HT1080 (cell line): ENCODE measurements around the gene PCDH9. TPM values are rescaled to one million over a fixed set of nuclear protein-coding genes. Genes with fewer than 3 reads are reported as not detected.

Experiments used
- DNase-seq: peaks from one replicate; pipeline ENCODE4 v3.0.0-alpha.2; 2015; ENCODE audit warnings: low read depth
- total RNA-seq: library from RNA; depleted of rRNA; stranded (reverse); fragments of >200 nt; shearing (Covaris generic); gene quantifications from 2 replicates; pipeline ENCODE4 v1.2.3, GENCODE V29; 2014

Gene PCDH9
- total RNA-seq, 1 experiment from 2014 or later = 0.92 TPM

DNA sequence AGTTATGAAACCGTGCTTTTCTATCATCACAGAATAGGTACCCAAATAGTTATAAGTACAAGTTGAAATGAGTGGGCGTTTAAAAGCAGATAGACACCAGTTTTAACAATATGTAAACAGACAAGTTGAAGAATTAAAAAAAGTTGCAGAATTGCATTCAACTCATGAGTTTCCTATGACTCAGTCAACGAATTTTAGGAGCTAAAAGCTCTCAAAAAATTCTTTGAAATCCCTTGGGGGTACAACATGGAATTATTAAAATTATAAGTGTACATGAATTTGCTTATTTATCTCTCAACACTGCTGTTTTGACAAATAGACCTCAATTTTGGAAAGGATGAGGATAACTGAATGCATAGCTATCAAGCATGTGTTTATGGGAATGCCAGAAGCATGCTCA, 693.4 kb downstream of the PCDH9 start:
- no peak for DNase-seq

DNA sequence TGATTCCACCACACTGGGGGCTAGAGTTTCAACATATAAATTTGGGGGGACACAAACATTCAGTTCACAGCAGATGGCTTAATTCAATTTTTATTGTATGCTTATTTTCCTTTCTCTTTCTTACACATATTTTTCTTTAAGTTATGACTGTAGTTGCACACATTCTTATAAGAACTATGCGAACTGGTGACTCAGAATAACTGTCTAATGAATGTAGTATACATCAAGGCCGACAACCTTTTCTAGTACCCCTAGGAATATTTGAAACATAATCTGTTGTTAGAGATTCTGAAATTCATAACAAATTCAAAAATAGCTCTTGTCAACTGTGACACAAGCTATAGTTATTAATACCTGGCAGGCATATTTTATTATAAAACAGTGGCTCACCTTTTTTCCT, 695.6 kb downstream of the PCDH9 start:
- DNase-seq = no peak

DNA sequence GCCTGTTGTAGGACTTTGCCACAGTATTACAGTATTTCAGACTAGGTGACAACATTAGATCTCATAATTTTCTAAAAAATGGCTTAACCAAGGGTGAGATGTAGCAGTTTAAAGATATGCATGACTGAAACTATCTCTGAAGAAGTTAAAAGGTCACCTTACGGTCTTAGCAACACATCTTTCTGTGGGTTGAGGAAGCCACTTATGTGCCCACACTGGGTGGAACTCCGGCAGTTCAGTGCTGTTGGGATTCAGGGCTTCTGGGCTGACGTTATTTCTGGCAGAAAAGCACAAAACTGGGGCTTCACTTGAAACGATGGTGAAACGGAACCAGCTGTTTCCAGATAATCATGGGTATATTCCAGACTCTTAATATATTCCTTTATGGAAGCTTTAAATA, 697.3 kb downstream of the PCDH9 start:
- no peak for DNase-seq

DNA sequence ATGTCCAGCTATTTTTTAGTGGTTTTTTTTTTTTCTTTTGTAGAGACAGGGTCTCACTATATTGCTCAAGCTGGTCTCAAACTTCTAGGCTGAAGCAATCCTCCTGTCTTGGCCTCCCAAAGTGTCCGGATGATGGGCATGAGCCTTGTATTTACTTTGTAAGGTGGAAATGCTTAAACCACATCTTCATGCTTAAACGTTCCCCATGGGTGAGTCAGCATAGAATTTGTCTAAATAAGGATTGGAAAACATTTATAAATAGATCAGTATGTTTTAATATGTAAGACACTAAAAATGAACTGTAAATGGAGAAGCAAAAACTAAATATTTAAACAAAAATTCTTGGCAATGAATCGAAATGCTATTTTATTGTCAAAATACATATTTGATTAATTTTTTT, 698.0 kb downstream of the PCDH9 start:
- DNase-seq = peak; percentile 53

DNA sequence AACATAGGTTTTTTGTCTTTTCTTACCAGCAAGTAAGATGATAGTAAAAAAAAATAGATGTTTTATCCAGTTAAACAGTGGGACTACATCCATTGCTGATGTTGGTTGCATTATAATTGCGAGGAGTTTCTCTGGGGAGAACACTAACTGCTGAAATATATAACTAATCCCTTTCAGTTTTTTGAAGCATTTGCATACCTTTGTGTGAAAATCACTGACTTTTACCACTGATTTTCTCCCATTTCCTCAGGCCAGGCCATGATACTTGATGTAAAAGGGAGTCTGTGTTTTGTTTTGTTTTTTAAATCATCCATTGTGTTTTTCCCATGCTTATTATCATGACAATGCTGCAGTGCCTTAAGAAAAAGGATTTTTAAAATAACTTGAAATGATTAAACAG, 699.5 kb downstream of the PCDH9 start:
- DNase-seq = no peak

DNA sequence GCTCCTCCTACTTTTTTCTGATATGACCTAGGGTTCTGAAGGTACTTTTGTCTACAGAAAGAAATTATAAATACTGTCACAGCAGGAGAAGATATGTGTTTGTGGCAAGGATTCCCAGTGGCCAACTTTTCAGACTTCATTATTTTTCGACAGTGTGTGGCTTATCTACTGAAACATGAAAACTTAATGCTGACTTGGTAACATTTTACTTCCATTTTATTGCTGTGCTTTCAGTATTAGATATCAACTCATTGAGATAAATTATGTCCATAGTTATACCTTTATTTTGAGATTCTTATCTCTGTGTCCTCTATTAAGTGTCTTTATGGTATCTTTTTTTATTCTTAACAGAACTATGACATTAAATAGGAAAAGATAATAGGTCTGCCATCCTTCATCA, 700.0 kb downstream of the PCDH9 start:
- DNase-seq = no peak

DNA sequence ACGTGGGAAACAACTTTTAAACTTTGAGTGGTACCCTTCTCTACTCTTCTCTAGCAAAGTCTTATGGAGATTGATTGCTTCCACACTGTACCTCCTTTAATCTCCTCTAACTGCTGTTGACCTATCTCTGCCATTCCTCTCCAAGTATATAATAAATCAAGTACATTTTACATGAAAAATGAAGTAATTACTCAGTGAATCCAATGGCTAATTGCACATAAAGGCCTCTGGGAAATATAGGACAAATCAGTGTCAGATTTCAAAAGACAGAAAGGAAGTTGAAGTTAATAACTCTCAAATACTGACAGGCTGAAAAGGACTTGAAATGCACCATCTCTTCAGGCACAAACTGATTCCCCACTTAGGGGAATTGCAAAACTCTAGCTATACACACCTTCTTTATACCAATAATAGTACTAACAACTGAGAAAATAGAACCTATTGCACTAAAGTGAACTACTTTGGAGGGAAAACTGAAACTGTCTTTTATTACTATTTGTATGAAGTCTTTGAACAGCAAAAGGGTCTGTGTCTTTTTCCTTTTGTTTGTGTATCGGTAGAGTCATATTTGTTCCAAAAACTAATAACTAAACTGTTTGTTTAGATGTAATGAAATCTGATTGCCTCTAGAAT, 701.1 kb downstream of the PCDH9 start:
- no peak for DNase-seq

DNA sequence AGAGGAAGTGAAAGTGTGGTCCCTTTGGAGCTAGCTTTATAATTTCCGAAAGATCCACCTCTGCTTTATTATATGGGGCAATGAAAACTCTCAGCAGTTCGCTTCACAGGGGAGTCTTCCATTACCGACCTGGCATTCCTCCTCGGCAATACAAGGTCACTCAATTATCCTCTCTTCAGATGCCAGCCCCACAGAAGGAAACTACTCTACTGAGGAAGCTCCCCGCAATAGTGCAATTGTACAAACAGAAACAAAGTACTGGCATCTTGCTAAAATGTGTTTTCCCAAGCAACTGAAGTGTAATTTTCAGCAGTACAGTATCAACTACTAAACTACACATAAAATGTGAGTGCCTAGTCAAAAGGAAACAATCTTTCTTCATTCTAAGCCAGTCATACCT, 702.0 kb downstream of the PCDH9 start:
- DNase-seq = no peak

DNA sequence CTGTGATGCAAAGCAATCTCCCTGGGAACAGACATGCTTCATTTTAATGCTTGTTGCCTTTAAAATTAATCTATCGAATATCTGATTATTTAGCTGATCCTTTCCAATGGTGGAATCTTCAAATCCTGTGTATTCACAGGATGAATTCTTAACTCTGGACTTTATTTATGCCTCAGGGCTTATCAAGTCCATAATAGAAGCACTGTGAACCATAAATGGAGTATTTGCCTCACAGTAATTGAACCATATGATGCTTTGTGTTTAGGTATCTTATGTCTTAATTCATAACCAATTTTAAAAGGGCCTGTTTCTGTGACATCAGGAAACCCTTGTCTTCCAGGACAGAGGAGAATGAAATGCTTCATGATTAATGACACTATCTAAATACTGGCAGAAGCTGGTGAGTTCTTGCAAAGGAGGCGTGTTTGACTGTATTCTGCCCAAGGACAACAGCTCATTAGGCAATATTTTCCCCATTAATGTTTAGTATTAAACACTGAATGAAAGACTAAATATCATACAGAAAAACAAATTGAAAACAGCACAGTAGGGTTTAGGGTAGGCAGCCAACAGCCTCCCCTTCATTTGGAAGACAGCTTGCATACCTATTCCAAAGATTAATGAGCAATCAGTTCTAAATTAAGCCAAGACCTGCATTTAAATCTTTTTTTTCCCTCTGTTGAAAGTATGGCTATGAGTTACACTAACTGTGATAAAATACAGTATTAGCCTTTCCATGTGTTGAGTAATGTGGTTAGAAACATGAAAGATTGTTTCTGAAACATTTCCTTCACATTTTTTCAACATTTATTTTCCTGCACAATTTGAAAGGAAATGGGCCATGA, 709.4 kb downstream of the PCDH9 start:
- no peak for DNase-seq

DNA sequence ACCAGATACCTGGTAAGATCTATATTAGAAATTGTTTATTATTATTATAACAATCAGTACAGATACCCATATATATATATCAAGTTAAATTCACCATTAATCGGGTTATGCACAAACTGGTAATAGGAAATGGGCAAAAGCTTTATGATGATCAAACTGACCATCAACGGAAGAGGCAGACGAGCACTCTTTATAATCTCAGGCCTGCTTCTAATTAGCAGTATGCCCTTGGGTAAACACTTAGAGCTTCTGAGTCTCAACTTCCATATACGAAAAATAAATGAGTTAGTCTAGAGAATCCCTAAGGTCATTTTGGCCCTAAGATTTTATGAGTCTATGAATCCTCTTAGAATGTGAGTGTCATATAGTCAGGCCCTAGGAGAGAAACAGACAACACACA, 710.9 kb downstream of the PCDH9 start:
- DNase-seq = no peak

DNA sequence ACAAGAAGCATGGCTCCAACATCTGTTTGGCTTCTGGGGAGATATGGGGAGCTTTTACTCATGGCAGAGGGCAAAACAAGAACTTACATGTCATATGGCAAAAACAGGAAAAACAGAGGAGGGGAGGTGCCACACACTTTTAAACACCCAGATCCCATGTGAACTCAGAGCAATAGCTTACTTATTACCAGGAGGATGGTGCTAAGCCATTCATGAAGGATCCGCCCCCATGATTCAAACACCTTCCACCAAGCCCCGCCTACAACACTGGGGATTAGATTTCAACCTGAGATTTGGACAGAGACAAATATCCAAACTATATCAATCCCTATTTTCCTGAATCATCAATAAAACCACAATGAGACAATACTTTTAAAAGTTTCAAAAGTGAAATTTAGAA, 712.1 kb downstream of the PCDH9 start:
- DNase-seq = no peak

DNA sequence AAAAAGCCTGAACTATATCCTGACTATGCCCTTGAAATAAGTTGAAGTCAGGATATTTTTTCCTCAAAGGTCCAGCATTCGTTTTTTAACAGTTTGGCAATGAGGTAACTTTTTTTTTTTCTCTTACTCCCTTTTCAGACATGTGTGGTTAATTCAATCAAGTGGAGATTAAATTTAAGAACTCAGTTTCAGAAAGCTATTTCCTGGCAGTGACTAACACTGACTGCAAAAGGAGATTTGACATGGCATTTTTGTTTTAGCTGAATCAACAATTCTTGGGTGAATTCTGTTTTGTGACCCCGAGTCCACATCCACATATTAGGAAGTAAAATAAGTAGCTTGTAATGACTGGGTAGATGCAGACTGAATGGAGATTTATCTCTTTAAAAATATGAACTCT, 716.4 kb downstream of the PCDH9 start:
- DNase-seq = peak; percentile 31

DNA sequence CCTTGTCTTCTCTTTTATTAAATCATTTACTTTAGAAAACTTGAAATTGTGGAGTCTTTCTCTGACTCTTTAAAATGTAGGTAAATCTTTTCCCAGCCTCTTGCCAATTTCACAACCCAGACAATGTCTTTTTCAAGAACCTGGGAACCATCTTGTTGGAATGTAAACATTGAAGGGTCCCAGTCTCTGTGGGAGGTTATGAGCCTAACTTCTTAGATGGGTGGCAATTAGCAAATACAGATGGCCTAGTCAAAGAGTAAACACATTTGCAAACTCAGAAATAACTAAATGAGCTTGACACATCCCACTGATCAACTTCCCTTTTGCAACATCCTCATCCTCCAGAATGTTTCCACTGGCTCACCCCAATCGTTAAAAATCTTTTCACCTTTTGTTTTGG, 721.0 kb downstream of the PCDH9 start:
- no peak for DNase-seq

DNA sequence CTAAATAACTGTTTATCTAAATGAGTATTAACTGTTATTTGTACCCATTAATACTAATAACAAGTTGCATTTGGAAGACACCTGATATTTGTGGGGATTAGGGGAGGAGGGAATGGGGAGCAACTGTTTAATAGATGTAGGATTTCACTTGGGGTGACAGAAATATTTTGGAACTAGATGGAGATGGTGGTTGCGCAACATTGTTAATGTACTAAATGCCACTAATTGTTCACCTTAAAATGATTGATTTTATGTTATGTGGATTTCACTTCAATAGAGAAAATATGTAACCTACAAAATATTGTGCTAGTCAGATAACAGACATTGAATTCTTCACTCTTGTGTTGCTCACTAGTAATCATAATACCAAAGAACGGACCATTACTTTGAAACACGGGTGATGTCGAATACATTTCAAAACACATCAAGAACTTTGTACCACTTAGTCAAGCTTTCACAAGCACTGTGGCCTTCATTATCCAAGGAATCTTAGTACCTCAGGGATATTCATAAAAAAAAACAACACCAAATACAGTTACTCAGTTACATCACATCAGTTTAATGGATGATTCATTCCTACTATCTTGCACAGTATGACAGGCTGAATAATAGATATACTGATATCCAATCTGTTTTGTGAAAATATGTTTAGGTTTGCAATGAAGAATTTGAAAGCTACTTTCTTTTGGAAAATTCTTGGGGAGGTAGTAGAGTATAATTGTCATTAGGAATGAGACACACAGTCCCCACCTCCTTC, 721.8 kb downstream of the PCDH9 start:
- DNase-seq = no peak

DNA sequence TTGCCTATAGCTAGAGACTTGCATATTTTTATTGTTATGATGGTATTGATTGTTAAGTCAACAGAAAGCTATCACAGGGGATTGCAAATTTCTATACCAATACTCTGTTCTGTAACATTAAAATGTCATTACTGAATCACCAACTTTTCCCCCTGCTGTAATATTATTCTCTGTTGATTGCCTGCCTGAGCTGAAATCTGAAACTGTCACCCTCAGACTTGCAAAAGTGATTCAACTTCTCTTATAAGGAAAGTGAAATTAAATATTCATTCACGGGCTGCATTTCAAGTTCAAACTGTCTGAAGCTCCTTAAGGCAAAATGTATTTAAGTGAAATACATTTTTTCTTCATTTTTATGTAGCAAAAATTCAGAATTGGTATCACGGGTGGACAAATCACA, 723.2 kb downstream of the PCDH9 start:
- DNase-seq = peak; percentile 20

DNA sequence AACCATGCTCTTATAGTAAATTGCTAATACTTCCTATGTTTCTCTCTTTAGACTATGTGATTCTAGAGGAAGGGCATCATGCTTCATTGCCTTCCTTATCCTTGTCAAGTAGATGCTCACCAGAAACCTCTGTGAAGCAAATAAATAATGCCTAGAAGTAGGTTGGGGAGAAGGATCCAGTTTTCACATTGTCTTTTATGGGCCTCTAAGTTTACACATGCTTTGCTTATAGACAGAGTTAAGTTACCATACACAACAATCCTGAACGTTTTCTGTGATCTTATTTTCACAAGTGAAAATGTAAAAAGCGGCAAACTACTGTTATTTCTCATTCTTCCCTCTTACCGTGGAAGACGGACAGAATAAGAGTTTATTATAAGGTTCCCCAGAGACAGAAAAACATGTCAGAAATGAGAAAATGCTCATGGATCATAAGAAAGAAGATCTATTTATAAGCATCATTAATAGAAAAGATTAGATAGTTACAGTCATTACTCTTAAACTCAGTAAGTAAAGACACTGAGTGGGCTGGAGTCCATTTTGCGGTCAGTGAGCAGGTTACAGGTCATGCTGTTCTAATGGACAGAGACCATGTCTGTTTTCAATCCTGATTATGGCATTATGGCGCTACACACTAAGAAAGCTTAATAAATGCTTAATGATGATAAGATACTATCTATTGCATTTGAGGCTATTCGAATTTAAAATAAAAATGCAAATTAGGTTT, 723.9 kb downstream of the PCDH9 start:
- DNase-seq = no peak

DNA sequence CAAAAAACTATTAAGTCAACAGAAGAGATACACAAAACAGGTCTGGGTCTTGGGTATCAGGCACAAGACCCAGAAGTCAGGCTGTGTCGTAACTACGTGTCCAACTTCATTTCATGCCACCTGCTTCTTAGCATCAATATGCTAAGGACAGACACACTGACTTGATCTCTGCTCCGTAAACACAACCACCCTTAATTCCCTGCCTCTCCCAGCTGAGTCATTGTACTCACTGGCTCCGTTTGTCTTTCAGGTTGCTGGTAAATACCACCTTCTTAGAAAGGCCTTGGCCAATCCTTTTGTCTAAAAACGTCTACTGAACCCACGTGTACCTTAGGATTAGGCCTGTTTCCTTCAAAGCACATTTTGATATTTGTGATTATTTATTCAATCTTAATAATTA, 726.2 kb downstream of the PCDH9 start:
- DNase-seq = no peak

DNA sequence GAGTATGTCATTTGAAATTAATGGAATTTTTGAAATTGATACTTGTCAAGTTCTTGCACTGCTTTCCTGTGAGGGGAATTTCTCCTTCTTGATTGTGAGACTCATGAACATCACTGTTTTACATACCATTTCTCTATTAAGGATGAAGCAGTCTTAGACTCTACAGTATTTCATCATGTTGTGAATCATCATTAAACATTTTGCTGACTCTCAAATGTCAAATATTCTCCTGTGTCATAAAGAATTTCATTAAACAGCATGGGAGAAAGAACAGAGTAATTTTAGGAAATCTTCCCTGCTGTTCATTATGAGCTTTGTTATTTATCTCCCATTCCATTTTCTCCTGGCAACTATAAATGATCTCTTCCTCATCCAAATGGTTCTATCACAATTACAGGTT, 729.0 kb downstream of the PCDH9 start:
- DNase-seq = no peak

DNA sequence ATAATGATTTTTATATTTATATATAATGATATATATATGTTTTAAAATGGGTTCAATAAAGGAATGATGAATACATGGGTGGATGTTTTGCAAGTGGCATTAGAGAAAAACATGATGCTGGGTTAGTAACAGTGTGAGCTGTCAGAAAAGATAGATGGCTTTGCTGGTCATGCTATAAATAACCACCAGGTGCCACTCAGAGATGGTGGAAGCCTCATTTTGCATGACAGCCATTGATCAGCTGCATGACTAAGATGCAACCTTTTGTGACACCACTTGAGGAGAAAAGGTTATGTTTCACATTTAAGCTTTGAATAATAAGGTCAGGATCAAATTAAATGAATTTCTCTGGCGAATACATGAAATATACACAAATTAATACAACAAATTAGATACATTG, 737.7 kb downstream of the PCDH9 start:
- DNase-seq = no peak

DNA sequence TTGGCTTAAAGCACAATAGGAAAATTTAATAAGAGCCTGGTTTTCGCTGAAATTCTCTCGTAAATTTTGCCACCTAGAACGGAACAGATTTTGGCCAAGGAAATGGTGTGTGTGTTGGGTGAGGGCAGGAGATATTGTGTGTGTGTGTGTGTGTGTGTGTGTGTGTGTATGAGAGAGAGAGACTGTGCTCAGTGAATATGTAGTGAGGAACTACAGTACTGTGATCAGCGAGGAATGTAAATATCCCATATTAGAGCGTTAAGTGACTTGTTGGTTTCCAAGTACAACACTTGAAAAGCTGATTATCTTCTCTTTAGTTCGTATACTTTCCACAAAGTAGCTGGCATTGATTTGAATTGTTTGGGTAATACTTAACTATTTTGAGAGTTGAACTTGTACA, 738.9 kb downstream of the PCDH9 start:
- DNase-seq = no peak

DNA sequence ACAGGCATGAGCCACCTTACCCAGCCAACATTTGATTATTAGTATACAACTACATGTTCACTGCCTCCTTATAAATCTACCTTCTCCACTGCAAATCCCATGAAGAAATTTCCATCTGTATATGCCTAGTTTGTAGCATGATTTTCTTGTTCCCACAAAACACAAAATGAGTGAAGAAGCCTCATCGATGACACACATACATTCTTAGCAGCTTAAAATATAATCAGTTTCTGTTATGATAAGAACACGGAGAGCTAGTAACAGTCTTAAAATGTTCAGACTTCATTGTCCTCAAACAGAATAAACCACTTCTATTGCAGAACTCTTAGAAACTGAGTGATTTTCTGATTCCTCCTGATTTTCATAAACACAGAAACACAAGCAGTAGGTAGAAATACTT, 740.5 kb downstream of the PCDH9 start:
- no peak for DNase-seq

DNA sequence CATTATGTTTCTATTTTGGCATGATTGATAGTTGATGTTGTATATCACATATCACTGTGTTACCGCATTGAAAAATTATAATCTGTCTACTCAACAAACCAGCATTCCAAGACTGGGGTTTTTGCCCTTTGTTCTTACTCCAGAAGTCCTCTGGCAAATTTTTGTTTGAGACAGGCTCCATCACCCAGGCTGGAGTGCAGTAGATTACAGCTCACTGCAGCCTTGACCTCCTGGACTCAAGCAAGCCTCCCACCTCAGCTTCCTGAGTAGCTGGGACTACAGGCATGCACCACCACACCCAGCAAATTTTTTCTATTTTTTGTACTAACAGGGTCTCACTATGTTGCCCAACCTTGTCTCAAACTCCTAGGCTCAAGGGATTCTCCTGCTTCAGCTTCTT, 741.0 kb downstream of the PCDH9 start:
- no peak for DNase-seq
